HFF-Myc (cell line): Measurements from ENCODE around the gene IL2RA.

Experiments used
- DNase-seq: peaks from one replicate; pipeline ENCODE4 v3.0.0-alpha.2; 2011; ENCODE audit warnings: low read depth; ENCODE audit errors: extremely low read depth
- H3K4me3 ChIP-seq: replicated peaks from 2 replicates; pipeline ENCODE4 v1.5.1; 2011; ENCODE audit warnings: low read depth, mild to moderate bottlenecking, control low read depth, low read length
- CTCF ChIP-seq: IDR thresholded peaks from 2 replicates; pipeline ENCODE4 v1.5.1; 2012; ENCODE audit warnings: mild to moderate bottlenecking, low read depth, low read length, control low read depth; ENCODE audit errors: missing control alignments

IL2RA gene

GRCh38 chr10:5999440-6000165 is 62.6 kb downstream of the IL2RA start:
- no peak for DNase-seq
- no peak for TF ChIP-seq CTCF
- no peak overlapping the region for H3K4me3 ChIP-seq

DNA sequence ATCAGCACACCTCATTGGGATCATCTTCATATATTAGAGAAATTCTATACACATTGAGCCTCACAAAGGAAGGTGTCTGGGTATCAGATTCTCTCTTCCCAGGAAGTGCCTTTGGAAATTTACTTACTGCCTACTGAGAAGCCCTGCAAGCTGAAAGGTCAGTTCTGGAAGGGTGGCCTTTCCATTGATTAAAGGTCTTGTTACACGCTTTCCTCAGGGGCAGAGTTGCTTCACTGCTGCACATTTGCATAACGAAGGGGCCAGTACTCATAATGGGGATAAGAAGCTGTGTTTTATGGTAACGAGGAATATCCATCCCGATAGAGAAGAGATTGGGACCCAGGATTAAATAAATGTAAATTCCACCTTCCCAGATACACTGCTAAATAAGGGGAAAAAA is 65.5 kb downstream of the IL2RA start:
- H3K4me3 ChIP-seq = no peak overlapping the region
- DNase-seq = no peak
- TF ChIP-seq CTCF = no peak

GRCh38 chr10:5992398-5992797 is 69.8 kb downstream of the IL2RA start:
- H3K4me3 ChIP-seq = no peak overlapping the region
- TF ChIP-seq CTCF = no peak
- DNase-seq = no peak

DNA sequence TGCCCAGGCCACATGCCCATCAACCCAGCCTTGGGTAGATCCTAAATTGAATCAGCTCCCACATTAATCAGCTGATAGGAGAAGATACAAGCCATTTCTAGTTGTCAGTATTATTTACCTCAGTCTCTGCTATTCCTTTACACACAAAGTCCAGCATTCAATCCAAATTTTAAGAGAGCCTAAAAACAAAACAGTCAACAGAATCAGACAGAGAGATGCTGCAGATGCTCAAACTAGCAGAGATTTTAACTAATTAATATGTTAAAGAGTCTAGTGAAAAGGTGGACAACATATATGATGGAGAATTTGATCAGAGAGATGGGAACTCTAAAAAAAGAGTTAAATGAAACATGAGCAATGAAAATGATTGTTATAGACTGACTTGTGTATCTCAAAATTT is 70.5 kb downstream of the IL2RA start:
- TF ChIP-seq CTCF = no peak

GRCh38 chr10:5989756-5990155 is 72.4 kb downstream of the IL2RA start:
- H3K4me3 ChIP-seq = no peak overlapping the region
- TF ChIP-seq CTCF = no peak
- no peak for DNase-seq

More for the DNA sequence above, 70.5 kb downstream of the IL2RA start:
- no peak for DNase-seq
- H3K4me3 ChIP-seq = no peak overlapping the region

DNA sequence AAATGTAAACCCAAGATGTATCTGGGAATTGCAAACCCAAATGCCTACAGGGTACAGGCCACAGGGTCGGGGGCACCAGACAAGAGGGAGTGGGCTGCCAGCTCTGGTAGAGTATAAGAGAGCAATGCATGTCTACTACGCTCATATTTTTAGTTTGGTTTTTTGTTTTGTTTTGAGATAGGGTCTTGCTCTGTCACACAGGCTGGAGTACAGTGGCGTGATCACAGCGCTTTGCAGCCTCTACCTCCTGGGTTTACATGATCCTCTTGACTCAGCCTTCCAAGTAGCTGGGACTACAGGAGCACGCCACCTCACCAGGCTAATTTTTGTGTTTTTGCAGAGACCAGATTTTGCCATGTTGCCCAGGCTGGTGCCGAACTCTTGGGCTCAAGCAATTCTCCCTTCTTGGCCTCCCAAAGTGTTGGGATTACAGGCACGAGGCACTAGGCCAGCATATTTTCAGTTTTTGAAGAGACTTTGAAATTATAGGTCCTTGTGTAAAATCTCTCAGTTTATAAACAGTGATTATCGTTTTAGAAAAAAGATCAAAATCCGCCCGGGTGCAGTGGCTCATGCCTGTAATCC is 73.7 kb downstream of the IL2RA start:
- no peak overlapping the region for H3K4me3 ChIP-seq
- TF ChIP-seq CTCF = no peak
- no peak for DNase-seq
